ENCODE measurements around the gene SV2B. TPM values are rescaled to one million over a fixed set of nuclear protein-coding genes. Genes with fewer than 3 reads are reported as not detected.
A peak's percentile ranks its signal among the peaks of the same experiment; 100 is the strongest.

SV2B gene
- total RNA-seq, 6 donors from 2014 or later, result 0.40 to 1.4 (median 0.62) TPM; not detected in 2

DNA sequence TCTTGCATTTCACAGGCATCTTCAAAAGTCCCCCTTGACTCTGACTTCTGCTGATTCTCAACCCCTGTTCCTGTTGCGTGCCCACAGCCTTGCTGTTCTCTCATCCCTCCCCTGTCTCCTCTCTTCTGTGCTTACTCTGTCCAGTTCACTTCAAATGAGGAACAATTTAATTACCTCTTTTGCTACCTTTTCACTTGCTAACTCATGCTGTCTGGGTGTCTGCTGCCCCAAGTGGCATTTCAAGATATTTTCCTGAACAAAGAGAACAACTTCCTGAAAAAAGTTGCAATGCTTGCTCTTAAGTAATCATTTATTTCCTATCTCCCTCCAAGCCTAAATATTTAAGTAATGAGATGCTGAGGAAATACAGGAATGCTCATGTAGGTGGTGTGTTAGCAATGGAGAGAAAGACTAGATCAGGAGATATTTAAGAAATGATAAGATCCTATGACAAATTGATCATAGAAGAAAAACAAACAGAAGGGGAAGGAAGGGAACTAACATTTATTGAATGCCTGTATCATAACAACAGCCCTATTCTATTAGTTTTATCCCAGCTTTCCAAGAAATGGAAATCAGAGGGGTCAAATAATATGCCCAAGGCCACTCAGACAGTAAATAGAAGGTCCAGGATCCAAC is 42.2 kb downstream of the SV2B start:
- TF ChIP-seq, protein P1, sequence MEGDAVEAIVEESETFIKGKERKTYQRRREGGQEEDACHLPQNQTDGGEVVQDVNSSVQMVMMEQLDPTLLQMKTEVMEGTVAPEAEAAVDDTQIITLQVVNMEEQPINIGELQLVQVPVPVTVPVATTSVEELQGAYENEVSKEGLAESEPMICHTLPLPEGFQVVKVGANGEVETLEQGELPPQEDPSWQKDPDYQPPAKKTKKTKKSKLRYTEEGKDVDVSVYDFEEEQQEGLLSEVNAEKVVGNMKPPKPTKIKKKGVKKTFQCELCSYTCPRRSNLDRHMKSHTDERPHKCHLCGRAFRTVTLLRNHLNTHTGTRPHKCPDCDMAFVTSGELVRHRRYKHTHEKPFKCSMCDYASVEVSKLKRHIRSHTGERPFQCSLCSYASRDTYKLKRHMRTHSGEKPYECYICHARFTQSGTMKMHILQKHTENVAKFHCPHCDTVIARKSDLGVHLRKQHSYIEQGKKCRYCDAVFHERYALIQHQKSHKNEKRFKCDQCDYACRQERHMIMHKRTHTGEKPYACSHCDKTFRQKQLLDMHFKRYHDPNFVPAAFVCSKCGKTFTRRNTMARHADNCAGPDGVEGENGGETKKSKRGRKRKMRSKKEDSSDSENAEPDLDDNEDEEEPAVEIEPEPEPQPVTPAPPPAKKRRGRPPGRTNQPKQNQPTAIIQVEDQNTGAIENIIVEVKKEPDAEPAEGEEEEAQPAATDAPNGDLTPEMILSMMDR (IDR thresholded peaks at IDR 0.05), result peak in 3 of 6 experiments; percentile 23 to 45 (median 31)
- no peak for TF ChIP-seq POLR2AphosphoS5 (IDR thresholded peaks at IDR 0.05)
- Histone ChIP-seq H3K4me3 (no peak overlapping the region), H3K36me3 (no peaks in the 10 kb centered on the region), H3K27ac (no peak overlapping the region), H3K9me3 (peaks cover 0 to 6% (median 2%) of the 10 kb centered on the region in 4 donors), H3K27me3 (no peaks in the 10 kb centered on the region), H3K4me1 (peaks cover 0 to 7% (median 2%) of the 10 kb centered on the region in 4 donors)
- DNase-seq (no peak), ATAC-seq (ENCODE audit: low FRiP score in 2 of 2) (peak in 1 of 2 donors; percentile 29)
- WGBS, 2 donors, result 35 to 37% methylated on average over 1 of the region's 1 CpG

DNA sequence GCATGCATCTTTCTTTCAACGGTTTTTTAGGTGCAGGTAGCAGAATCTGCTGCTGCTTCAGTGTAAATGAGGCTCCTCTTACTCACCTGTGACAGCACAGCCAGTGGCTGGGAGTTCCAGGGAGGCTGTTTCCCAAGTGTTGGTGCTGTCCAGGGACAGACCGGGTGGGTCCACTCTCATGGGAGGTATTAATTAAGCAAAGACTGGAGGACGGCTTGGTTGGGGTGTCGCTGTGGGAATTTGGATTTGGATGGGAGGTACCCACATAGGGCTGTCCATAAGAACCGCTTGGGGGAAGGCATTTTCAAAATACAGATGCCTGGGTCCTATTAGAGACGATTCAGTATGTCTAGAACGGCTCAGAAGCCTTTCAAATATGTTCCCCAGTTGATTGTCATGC is 42.9 kb downstream of the SV2B start:
- ATAC-seq (ENCODE audit: low FRiP score in 2 of 2) (no peak), DNase-seq (no peak)
- peaks cover 0 to 5% (median 2%) of the 10 kb centered on the region in 4 donors for H3K9me3 ChIP-seq
- no peaks in the 10 kb centered on the region for H3K36me3 ChIP-seq
- peaks cover 0 to 7% (median 2%) of the 10 kb centered on the region in 4 donors for H3K4me1 ChIP-seq
- no peak for TF ChIP-seq POLR2AphosphoS5 (IDR thresholded peaks at IDR 0.05)
- H3K27me3 ChIP-seq, result no peaks in the 10 kb centered on the region
- no peak overlapping the region for H3K27ac ChIP-seq
- H3K4me3 ChIP-seq, result no peak overlapping the region
- WGBS, 2 donors, result 75 to 81% methylated on average over 7 of the region's 7 CpGs

DNA sequence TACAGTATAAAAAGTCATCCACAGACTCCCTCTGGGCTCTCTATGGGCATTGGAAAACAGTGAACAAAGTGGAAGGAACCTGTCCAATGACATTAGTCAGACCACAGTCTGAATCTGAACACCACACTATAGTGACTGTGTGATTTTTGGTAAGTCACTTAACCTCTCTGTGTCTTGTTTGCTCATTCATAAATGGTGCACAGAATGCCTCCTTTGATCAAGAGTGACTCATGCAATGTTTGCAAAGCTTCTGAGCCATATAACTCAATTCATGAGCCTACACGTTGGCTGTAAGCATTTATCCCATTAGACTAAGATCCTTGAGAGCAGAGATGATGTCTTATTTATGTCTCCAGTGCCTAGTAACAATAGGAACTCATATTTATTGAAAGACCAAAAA is 46.7 kb downstream of the SV2B start:
- H3K27me3 ChIP-seq, result no peaks in the 10 kb centered on the region
- ATAC-seq (ENCODE audit: low FRiP score in 2 of 2) (no peak), DNase-seq (no peak)
- TF ChIP-seq POLR2AphosphoS5 (IDR thresholded peaks at IDR 0.05) (no peak), POLR2A (IDR thresholded peaks at IDR 0.05) (no peak), EP300 (IDR thresholded peaks at IDR 0.05) (no peak)
- TF ChIP-seq, protein P1 (IDR thresholded peaks at IDR 0.05), result no peak
- H3K4me3 ChIP-seq, result no peak overlapping the region
- 58 to 75% methylated on average over 1 of the region's 1 CpG for WGBS, 2 donors
- H3K4me1 ChIP-seq, result peaks cover 0 to 7% (median 2%) of the 10 kb centered on the region in 4 donors
- no peaks in the 10 kb centered on the region for H3K9me3 ChIP-seq
- H3K36me3 ChIP-seq, result no peaks in the 10 kb centered on the region
- H3K27ac ChIP-seq, result no peak overlapping the region

DNA sequence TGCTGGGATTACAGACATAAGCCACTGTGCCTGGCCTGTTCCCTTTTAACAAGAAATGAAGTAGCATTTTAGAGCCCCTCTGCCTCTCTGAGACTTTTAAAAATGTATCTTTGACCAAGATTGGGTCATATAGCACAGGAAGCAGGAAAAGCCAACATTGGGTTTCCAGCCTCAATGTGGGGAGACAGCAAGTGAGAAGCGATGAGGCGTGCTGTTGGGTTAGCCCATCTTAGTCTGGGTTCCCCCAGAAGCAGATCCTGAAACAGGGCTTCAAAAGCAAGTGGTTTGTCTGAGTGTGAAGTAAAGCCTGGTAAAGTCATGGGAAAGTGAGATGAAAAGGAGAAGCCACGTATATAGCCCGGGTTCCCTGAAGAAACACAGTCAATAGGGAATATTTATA is 48.2 kb downstream of the SV2B start:
- no peak for TF ChIP-seq EP300 (IDR thresholded peaks at IDR 0.05)
- no peak for TF ChIP-seq POLR2A (IDR thresholded peaks at IDR 0.05)
- TF ChIP-seq POLR2AphosphoS5 (IDR thresholded peaks at IDR 0.05), result no peak
- TF ChIP-seq, protein P1 (IDR thresholded peaks at IDR 0.05), result no peak
- H3K27ac ChIP-seq, result no peak overlapping the region
- no peak for ATAC-seq (ENCODE audit: low FRiP score in 2 of 2)
- no peaks in the 10 kb centered on the region for H3K9me3 ChIP-seq
- no peaks in the 10 kb centered on the region for H3K36me3 ChIP-seq
- no peak for DNase-seq
- no peaks in the 10 kb centered on the region for H3K4me1 ChIP-seq
- WGBS, 2 donors, result 88 to 94% methylated on average over 4 of the region's 4 CpGs
- no peak overlapping the region for H3K4me3 ChIP-seq
- no peaks in the 10 kb centered on the region for H3K27me3 ChIP-seq

DNA sequence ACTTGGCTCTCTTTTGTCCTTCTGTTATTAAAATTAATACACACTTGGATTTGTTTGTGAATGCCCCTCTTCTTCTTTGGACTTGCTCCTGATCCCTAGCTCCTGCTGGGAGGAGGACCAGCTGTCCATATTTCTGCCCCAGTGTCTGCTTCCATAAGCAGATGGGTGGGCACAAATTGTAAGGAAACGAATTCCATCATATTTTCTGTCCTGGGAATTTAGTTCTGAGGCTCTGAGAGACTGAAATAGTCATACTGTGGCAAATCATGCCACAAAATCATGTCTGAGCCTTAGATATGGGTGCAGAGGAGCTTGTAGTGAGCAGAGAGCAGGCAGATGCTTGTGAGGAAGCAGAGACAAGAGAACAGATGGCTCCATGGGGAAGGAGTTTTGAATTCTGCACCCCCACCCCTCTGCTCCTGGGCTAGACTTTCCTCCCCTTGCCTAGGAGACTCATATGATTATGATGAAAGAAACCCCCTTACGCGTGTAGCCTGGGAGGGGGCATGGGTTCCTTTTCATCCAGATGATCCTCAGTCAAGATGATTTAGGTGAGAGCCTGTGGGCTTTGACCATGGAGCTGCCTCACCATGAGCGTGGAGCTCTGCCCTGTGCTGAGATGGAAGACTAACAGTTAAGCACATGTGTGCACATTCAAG is 50.6 kb downstream of the SV2B start:
- Histone ChIP-seq H3K4me1 (no peaks in the 10 kb centered on the region), H3K9me3 (no peaks in the 10 kb centered on the region), H3K27ac (no peak overlapping the region), H3K4me3 (no peak overlapping the region), H3K27me3 (no peaks in the 10 kb centered on the region), H3K36me3 (no peaks in the 10 kb centered on the region)
- TF ChIP-seq, protein P1 (IDR thresholded peaks at IDR 0.05), result no peak
- TF ChIP-seq EP300 (IDR thresholded peaks at IDR 0.05) (no peak), POLR2AphosphoS5 (IDR thresholded peaks at IDR 0.05) (no peak), POLR2A (IDR thresholded peaks at IDR 0.05) (no peak)
- ATAC-seq (ENCODE audit: low FRiP score in 2 of 2) (peak in 1 of 2 donors; percentile 23), DNase-seq (no peak)
- WGBS, 2 donors, result 61 to 76% methylated on average over 2 to 4 of the region's 4 CpGs

Measured in upper lobe of left lung (tissue), 6 donors.